ENCODE results near the gene ZHX3.

DNA sequence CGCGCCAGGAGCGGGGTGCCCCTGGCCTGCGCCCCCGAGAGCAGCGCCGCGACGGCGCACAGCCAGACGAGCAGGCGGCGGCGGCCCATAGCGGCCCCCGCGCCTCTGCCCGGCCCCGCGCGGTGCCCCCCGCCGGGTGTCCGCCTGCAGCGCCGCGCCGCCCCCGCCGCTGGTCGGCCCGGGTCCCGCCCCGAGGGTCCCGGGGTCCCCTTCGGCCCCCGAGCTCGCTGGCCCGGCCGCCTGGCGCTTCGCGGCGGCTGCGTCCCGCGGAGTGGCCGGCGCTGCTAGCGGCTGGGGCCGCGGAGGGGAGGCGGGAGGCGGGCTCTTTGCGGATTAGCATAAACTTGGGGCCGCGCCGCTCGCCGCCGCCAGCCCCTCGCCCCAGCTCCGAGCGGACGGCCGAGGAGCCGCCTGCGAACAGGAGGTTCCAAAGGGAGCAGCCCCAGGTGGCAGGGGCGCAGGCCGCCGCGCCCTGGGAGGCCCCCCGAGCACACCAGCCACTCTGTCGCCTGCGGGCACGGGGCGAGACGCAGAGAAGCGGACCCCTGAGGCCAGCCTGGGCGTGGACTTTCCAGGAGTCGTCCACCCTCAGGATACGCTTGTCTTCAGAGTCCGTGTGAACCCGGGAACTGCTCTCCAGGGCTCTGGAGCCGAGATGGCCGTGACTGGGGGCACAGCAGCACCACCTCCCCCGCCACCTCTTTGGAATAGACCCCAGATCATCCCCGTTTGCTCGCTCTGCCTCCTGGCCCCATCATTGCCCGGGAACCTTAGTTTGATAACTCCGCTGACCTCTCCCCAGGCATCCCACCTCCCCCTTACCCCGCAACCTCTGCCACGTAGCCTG, 49.2 kb upstream of the ZHX3 start, which contains the start of gene EMILIN3:
- TF ChIP-seq, protein P1, sequence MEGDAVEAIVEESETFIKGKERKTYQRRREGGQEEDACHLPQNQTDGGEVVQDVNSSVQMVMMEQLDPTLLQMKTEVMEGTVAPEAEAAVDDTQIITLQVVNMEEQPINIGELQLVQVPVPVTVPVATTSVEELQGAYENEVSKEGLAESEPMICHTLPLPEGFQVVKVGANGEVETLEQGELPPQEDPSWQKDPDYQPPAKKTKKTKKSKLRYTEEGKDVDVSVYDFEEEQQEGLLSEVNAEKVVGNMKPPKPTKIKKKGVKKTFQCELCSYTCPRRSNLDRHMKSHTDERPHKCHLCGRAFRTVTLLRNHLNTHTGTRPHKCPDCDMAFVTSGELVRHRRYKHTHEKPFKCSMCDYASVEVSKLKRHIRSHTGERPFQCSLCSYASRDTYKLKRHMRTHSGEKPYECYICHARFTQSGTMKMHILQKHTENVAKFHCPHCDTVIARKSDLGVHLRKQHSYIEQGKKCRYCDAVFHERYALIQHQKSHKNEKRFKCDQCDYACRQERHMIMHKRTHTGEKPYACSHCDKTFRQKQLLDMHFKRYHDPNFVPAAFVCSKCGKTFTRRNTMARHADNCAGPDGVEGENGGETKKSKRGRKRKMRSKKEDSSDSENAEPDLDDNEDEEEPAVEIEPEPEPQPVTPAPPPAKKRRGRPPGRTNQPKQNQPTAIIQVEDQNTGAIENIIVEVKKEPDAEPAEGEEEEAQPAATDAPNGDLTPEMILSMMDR (IDR thresholded peaks at IDR 0.05 in 8 of 11, conservative IDR thresholded peaks at IDR 0.05 in 3 of 11), result no peak
- no peak for TF ChIP-seq POLR2A (IDR thresholded peaks at IDR 0.05)
- no peak for TF ChIP-seq POLR2AphosphoS5 (IDR thresholded peaks at IDR 0.05)

All from spleen (tissue), 7 donors.